Stimulated activated CD8-positive, alpha-beta memory T cell treated with anti-CD3 and anti-CD28 coated beads, Interleukin-7, amount 100 ng/mL, for 48 hours (primary cell): ENCODE data around the gene ICAM5.
A peak's percentile ranks its signal among the peaks of the same experiment; 100 is the strongest.
"Not testable (repeated sequence)": the region's sequence is repeated elsewhere in the genome, so short reads cannot be mapped to it uniquely, and the experiment has no call there.

ENCODE experiments used
- DNase-seq, 2 donors: peaks; one replicate each; pipeline ENCODE4 v3.0.0-alpha.2; 2020; ENCODE audit warnings: low read depth in 1 of 2; ENCODE audit errors: extremely low read depth in 1 of 2

The ICAM5 gene

DNA sequence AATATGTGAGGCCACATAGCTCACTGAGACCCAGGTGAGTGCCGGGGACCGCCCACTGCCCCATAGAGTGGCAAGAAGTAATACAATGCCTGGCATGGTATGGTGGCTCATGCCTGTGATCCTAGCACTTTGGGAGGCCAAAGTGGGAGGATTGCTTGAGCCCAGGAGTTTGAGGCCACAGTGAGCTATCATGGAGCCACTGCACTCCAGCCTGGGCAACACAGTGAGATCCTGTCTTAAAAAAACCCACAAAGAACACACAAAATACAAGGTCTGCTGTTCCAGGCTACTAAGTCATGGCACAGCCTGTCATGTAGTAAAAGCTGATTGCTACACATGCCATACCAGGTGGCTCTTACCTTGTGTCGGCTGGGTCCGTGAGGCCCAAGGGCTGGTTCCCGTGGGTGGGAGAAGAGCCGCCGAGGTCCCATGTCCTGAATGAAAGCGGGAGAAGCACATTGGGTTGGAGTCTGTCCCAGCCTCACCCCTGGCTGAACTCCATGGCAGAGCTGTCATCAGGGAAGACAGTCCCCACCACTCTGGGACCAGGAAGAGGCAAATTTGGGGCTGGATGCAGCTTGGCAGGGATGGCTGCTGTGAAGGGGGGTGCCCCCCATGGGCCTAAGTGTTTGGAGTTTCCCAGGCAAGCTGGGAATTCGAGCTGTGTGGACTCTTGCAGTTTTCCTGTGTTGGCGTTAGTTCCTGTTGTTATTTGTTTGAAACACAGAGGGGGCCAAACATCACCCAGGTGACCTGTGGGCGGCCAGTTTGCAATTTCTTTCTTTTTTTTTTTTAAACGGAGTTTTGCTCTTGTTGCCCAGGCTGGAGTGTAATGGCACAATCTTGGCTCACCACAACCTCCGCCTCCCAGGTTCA lies 29.3 kb downstream of the ICAM5 start:
- no peak for DNase-seq

DNA sequence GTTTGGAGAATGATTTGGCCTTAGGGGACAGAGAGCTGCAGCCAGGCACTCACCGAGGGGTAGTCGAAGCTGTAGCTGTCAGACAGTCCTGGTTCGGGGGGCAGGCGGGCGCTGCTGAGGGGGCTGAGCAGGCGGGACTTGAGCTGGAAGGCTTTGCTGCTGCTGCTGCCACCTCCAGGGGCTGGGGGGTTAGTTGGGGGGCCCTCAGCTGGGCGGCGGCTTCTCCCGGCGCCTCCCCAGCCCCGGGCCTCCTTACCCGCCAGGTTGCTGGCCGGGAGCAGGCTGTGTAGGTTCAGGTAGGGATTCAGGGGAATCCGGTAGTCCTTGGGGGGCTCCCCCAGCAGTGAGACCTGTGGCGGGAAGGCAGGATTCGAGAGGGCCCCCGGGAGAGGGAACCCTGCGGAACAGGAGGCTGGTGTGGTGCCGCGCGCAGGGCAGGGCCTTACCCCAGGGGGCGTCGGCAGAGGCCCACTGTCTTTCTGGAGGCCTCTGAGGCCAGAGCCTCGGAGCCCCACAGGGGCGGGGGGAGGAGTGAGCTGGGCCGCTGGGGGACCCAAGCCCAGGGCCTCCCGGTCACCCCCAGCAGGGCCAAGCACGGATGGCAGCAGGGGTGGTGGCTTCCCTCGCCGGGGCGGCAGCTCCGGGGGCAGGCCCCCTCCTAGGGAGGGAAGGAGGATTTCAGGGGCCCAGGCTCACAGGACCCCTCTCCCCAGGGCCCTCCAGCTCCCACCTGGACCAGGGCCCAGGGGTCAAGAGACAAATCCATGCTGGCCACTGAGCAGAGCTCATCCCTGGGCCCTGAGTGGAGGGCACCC lies 31.1 kb downstream of the ICAM5 start:
- no peak for DNase-seq

DNA sequence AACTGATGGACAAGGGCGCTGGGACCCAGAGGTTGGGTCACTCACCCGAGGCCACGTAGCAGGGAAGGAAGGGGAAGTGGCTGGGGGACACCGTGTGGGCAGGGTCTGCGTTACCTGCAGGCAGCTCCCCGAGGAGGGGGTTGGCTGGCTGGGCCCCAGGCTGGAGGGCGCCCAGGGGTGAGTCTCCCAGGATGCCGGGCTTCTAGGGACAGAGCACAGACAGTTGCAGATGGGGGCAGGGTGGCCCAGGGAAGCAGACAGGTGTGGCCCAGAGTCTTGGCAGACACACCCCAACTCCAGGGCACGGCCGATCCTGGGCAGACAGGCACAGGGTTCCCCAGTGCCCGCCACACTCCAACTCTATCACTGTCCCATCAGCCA lies 31.7 kb downstream of the ICAM5 start:
- no peak for DNase-seq

GRCh38 chr19:10321874-10322835 lies 32.4 kb downstream of the ICAM5 start:
- DNase-seq: no peak

GRCh38 chr19:10325732-10326131 lies 36.0 kb downstream of the ICAM5 start:
- DNase-seq: no peak

DNA sequence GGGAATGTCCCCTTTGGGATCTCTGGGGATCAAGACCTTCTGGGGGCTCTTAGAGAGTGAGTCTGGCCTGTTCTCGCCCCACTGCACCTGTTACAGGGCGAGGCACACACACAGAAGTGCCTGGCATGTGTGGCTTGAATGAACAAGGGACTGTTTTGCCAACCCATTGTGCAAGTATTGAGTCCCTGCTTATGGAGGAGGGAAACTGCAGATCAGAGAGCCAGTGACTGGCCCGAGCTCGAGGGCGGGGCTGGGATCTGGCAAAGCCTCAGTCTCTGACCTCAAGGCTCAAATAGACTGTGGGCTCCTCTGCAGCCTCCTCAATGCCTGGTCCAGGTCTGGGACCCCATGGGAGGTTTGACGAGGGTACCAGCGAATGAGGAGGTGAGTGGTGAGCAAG lies 38.0 kb downstream of the ICAM5 start:
- no peak for DNase-seq

GRCh38 chr19:10328558-10329429 lies 39.0 kb downstream of the ICAM5 start:
- DNase-seq: no peak

DNA sequence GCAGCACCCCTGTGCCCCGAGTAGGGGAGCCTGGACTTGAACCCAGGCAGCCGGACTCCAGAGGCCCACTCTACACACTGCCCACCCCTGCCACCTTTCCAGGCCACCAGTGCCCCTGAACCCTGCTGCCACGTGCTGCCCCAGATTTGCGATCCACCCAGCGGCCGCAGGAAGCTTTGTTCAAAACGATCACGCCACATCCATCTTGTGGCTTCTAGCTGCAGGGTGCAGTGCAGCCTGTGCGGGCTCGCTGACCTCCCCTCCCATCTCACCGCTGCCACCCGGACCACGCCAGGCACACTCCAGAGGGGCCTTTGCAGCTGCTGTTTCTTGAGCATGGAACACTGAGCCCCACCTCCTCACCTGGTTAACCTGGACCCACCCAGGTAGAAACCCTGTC lies 39.8 kb downstream of the ICAM5 start:
- no peak for DNase-seq

- DNase-seq: no peak
These were observed 42.6 kb downstream of the ICAM5 start for GRCh38 chr19:10332158-10332964.

GRCh38 chr19:10332965-10333757 lies 43.4 kb downstream of the ICAM5 start, which contains the start of gene RAVER1:
Gene RAVER1 (minus strand): TSS chr19:10333529. CDS start chr19:10333507, 22 bp downstream.
- peak; percentile 97 to 98 for DNase-seq

- no peak for DNase-seq
These were observed 44.2 kb downstream of the ICAM5 start for GRCh38 chr19:10333758-10334587.

GRCh38 chr19:10334588-10335351 lies 45.0 kb downstream of the ICAM5 start:
- peak in 1 of 2 donors; percentile 38 for DNase-seq

DNA sequence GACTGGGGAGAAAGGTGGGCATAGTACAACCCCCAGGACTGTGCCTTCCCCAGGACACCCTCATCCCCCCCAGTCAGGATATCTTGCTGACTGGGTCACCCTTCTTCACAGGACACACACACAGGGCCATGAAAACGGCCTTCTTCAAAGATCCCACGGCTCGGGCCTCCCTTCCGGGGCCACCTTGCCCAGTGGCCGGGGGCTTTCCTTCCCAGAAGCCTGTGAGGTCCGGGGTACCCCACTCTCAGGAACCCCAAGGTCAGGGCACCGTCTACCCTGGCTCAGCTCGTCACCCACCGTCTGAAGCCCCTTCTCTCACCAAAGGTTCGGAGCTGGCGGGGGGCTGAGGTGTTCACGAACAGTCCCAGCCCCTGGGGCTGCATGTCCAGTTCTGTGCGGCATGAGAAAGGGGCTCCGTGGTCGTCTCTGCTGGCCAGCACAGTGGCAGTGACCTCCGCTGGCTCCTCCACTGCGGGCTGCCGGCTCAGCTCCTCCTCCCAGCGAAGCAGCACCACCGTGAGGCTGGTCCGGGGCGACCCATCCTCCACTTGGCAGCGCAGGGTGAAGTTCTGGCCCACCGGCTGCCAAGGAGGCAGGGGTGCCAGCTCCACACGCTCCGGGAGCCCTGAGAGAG lies 45.7 kb downstream of the ICAM5 start:
- no peak for DNase-seq

DNA sequence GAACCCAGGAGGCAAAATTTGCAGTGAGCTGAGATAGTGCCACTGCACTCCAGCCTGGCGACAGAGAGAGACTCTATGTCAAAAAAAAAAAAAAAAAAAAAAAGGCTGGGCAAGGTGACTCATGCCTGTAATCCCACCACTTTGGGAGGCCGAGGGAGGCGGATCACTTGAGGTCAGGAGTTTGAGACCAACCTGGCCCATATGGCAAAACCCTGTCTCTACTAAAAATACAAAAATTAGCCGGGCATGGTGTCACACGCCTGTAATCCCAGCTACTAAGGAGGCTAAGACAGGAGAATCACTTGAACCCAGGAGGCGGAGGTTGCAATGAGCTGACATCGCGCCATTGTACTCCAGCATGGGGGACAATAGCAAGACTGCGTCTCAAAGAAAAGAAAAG lies 47.0 kb downstream of the ICAM5 start:
- DNase-seq: not testable (repeated sequence)

GRCh38 chr19:10338940-10339339 lies 49.2 kb downstream of the ICAM5 start:
- no peak for DNase-seq

GRCh38 chr19:10339380-10339960 lies 49.7 kb downstream of the ICAM5 start, which contains the start of gene ICAM3:
Gene ICAM3 (minus strand): TSS chr19:10339624. CDS start chr19:10339614, 10 bp downstream.
- peak; percentile 49 to 66 for DNase-seq
